OCI-LY3 (cell line): ENCODE results near the gene GALNT18.

Experiments
- EZH2phosphoT487 ChIP-seq: fragments of 200-600 bp; shearing (Covaris generic); IDR thresholded peaks from 2 replicates; pipeline ENCODE4 v1.6.1; 2018; ENCODE audit warnings: antibody characterized with exemption, mixed run types, low read depth
- TF ChIP-seq, protein P1 (sequence below): fragments of 200-600, 300-600 bp; sonication (generic); IDR thresholded peaks from 2 replicates; pipeline ENCODE4 v1.5.1; 2014; ENCODE audit warnings: antibody characterized with exemption, low read length, low read depth

DNA sequence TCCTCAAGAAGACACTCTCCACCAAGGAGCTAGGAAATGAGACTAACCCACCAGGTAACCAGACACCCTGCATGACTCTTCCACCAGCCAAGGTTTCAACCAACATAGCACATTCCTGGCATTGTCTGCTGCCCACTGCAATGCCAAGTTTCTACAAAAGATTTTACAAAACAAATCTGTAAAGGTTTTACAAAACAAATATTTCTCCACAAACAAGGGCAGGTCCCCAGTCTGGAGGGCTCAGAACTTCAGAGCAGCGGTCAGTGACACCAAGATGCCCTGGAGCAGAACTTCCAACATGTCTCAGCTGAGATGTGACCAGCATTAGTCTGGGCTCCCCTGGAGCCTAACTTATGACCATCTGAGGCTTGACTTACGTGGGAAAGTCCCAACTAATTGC lies 14.0 kb downstream of the GALNT18 start:
- TF ChIP-seq, protein P1, sequence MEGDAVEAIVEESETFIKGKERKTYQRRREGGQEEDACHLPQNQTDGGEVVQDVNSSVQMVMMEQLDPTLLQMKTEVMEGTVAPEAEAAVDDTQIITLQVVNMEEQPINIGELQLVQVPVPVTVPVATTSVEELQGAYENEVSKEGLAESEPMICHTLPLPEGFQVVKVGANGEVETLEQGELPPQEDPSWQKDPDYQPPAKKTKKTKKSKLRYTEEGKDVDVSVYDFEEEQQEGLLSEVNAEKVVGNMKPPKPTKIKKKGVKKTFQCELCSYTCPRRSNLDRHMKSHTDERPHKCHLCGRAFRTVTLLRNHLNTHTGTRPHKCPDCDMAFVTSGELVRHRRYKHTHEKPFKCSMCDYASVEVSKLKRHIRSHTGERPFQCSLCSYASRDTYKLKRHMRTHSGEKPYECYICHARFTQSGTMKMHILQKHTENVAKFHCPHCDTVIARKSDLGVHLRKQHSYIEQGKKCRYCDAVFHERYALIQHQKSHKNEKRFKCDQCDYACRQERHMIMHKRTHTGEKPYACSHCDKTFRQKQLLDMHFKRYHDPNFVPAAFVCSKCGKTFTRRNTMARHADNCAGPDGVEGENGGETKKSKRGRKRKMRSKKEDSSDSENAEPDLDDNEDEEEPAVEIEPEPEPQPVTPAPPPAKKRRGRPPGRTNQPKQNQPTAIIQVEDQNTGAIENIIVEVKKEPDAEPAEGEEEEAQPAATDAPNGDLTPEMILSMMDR = no peak
- TF ChIP-seq EZH2phosphoT487 = no peak
